BJ (cell line): ENCODE data around the gene ZBTB48. TPM values are rescaled to one million over a fixed set of nuclear protein-coding genes. Genes with fewer than 3 reads are reported as not detected.
"Not testable (repeated sequence)": the region's sequence is repeated elsewhere in the genome, so short reads cannot be mapped to it uniquely, and the experiment has no call there.

ENCODE experiments used
- CTCF ChIA-PET: fragments of 350-600 bp; formaldehyde crosslinking; extraction: SDS; loops from one replicate; lab custom pipeline; 2021; ENCODE audit warnings: antibody characterized with exemption, inconsistent platforms; lab: Yijun Ruan, JAX
- POLR2A ChIA-PET: fragments of 300-600 bp; sonication (Branson Sonifier 250); formaldehyde crosslinking; extraction: SDS; loops from one replicate; lab custom pipeline; 2021; ENCODE audit warnings: antibody characterized with exemption; lab: Charles Lee
- DNase-seq: peaks from one replicate; pipeline ENCODE4 v3.0.0-alpha.2; 2011; ENCODE audit warnings: low read depth
- H3K27me3 ChIP-seq: 2 replicates; pipeline ENCODE4 v1.6.0; 2011; ENCODE audit warnings: low read length; ENCODE audit not compliant: control insufficient read depth, insufficient read depth
- H3K36me3 ChIP-seq: 2 replicates; pipeline ENCODE4 v1.5.1; 2011; ENCODE audit warnings: low read length; ENCODE audit not compliant: control insufficient read depth, insufficient read depth
- H3K4me3 ChIP-seq: 2 replicates; pipeline ENCODE4 v1.5.1; 2011; ENCODE audit warnings: low read depth, mild to moderate bottlenecking, control low read depth, low read length
- CTCF ChIP-seq: IDR thresholded peaks from 2 replicates; pipeline ENCODE4 v1.5.1; 2011; ENCODE audit warnings: low read depth, mild to moderate bottlenecking, control low read depth, inconsistent platforms, low read length, moderate library complexity; ENCODE audit not compliant: insufficient read depth
- polyA plus RNA-seq: library from polyadenylated mRNA; depleted of rRNA; stranded (reverse); fragments of >200 nt; gene quantifications from 2 replicates; pipeline ENCODE4 v1.2.3, GENCODE V29; 2011; rRNA removed
- small RNA-seq: library from RNA; depleted of rRNA; stranded (forward); fragments of <200 nt; gene quantifications from one replicate; pipeline ENCODE3, GENCODE V24; 2012; ENCODE audit warnings: low replicate concordance, low read depth; ENCODE audit not compliant: insufficient read length

Gene ZBTB48
- polyA plus RNA-seq, 1 experiment: 14.0 TPM

- DNase-seq: no peak
- Histone ChIP-seq H3K4me3 (no peak overlapping the region), H3K27me3 (no peaks in the 10 kb centered on the region), H3K36me3 (peaks cover 22% of the 10 kb centered on the region)
- ChIA-PET POLR2A (interaction anchor here (0.8 kb wide), 1 partner anchor 12 kb away, joined by 5 read pairs; the partner anchor contains the start of gene THAP3), CTCF (interaction anchor here (0.7 to 6.1 kb wide), 7 partner anchors 9 to 146 kb away, joined by 3 to 28 read pairs (median 3); no protein-coding TSS in a partner anchor)
- no peak for TF ChIP-seq CTCF
Measured at GRCh38 chr1:6635910-6636760, 56.3 kb downstream of the ZBTB48 start.

- DNase-seq, H3K27me3 ChIP-seq, POLR2A ChIA-PET, H3K4me3 ChIP-seq: not testable (repeated sequence)
- CTCF ChIA-PET: interaction anchor here (0.7 to 6.1 kb wide), 6 partner anchors 9 to 146 kb away, joined by 3 to 28 read pairs (median 3); no protein-coding TSS in a partner anchor
- H3K36me3 ChIP-seq: peaks cover 22% of the 10 kb centered on the region
Measured at GRCh38 chr1:6636778-6637177, 57.0 kb downstream of the ZBTB48 start.

- peaks cover 19% of the 10 kb centered on the region for H3K36me3 ChIP-seq
- POLR2A ChIA-PET: no interaction called here
- DNase-seq: no peak
- H3K27me3 ChIP-seq: no peaks in the 10 kb centered on the region
- CTCF ChIA-PET: interaction anchor here (0.7 to 6.1 kb wide), 2 partner anchors 8 to 12 kb away, joined by 3 to 28 read pairs; no protein-coding TSS in a partner anchor
- no peak for TF ChIP-seq CTCF
- H3K4me3 ChIP-seq: no peak overlapping the region
Measured at GRCh38 chr1:6637770-6638169, 58.0 kb downstream of the ZBTB48 start.

- no peak overlapping the region for H3K4me3 ChIP-seq
- ChIA-PET POLR2A (no interaction called here), CTCF (interaction anchor here (0.7 to 6.1 kb wide), 2 partner anchors 7 to 12 kb away, joined by 3 to 28 read pairs; no protein-coding TSS in a partner anchor)
- DNase-seq: no peak
- TF ChIP-seq CTCF: no peak
- no peaks in the 10 kb centered on the region for H3K27me3 ChIP-seq
- peaks cover 15% of the 10 kb centered on the region for H3K36me3 ChIP-seq
Measured at GRCh38 chr1:6638226-6638625, 58.4 kb downstream of the ZBTB48 start.

Small RNA genes within 50 kb of the gene (small RNA-seq; reads per million reads assigned to genes)
- not detected for gene RNU6-731P

Other genes with a start within 250 kb of the ZBTB48 start
- gene ACOT7, start 186.2 kb upstream of the ZBTB48 start, polyA plus RNA-seq: 68.1 and 157 TPM in 2 replicates
- not detected in 2 replicates for gene HES2, start 160.1 kb upstream of the ZBTB48 start, polyA plus RNA-seq
- not detected in 2 replicates for gene ESPN, start 155.2 kb upstream of the ZBTB48 start, polyA plus RNA-seq
- 2.3 and 3.3 TPM in 2 replicates for gene TNFRSF25, start 113.8 kb upstream of the ZBTB48 start, polyA plus RNA-seq
- gene PLEKHG5, start 88.3 kb upstream of the ZBTB48 start, polyA plus RNA-seq: 3.2 and 4.3 TPM in 2 replicates
- 9.5 and 15.1 TPM in 2 replicates for gene NOL9, start 25.5 kb upstream of the ZBTB48 start, polyA plus RNA-seq
- gene TAS1R1, start 24.7 kb upstream of the ZBTB48 start, polyA plus RNA-seq: 0.16 and 0.25 TPM in 2 replicates
- gene KLHL21, start 22.9 kb downstream of the ZBTB48 start, polyA plus RNA-seq: 8.5 and 19.2 TPM in 2 replicates
- 7.9 and 9.4 TPM in 2 replicates for gene PHF13, start 33.7 kb downstream of the ZBTB48 start, polyA plus RNA-seq
- 8.6 and 12.5 TPM in 2 replicates for gene THAP3, start 44.9 kb downstream of the ZBTB48 start, polyA plus RNA-seq
- gene DNAJC11, start 121.8 kb downstream of the ZBTB48 start, polyA plus RNA-seq: 29.8 and 36.0 TPM in 2 replicates
- 23.1 and 48.4 TPM in 2 replicates for gene CAMTA1, start 205.5 kb downstream of the ZBTB48 start, polyA plus RNA-seq